Fibroblast of pulmonary artery (primary cell): ENCODE measurements around the gene PHLDB3.

Experiments
- DNase-seq: peaks from one replicate; pipeline ENCODE4 v3.0.0-alpha.2; 2010; ENCODE audit warnings: low read depth
- H3K4me3 ChIP-seq: replicated peaks from 2 replicates; pipeline ENCODE4 v1.5.1; 2011; ENCODE audit warnings: low read depth, mild to moderate bottlenecking, control low read depth, low read length, moderate library complexity
- CTCF ChIP-seq: IDR thresholded peaks from 2 replicates; pipeline ENCODE4 v1.5.1; 2011; ENCODE audit warnings: mild to moderate bottlenecking, control low read depth, low read length, inconsistent platforms; ENCODE audit errors: missing control alignments

PHLDB3 gene

GRCh38 chr19:43496960-43497359, 7.6 kb downstream of the PHLDB3 start:
- no peak for DNase-seq
- no peak overlapping the region for H3K4me3 ChIP-seq
- no peak for TF ChIP-seq CTCF

GRCh38 chr19:43495082-43495481, 9.5 kb downstream of the PHLDB3 start:
- DNase-seq, result no peak
- TF ChIP-seq CTCF, result no peak
- no peak overlapping the region for H3K4me3 ChIP-seq

GRCh38 chr19:43490759-43491158, 13.8 kb downstream of the PHLDB3 start:
- H3K4me3 ChIP-seq, result no peak overlapping the region
- no peak for TF ChIP-seq CTCF
- no peak for DNase-seq

- no peak for DNase-seq
- no peak overlapping the region for H3K4me3 ChIP-seq
- TF ChIP-seq CTCF, result no peak
Measured at GRCh38 chr19:43489979-43490599, 14.5 kb downstream of the PHLDB3 start.

GRCh38 chr19:43489310-43489709, 15.2 kb downstream of the PHLDB3 start:
- TF ChIP-seq CTCF, result no peak
- H3K4me3 ChIP-seq, result no peak overlapping the region
- DNase-seq, result no peak

GRCh38 chr19:43488179-43488578, 16.4 kb downstream of the PHLDB3 start:
- TF ChIP-seq CTCF, result no peak
- H3K4me3 ChIP-seq, result no peak overlapping the region
- no peak for DNase-seq

GRCh38 chr19:43486412-43486811, 18.1 kb downstream of the PHLDB3 start:
- no peak for TF ChIP-seq CTCF
- H3K4me3 ChIP-seq, result no peak overlapping the region
- DNase-seq, result no peak
